ENCODE data around the gene MFN1.

MFN1 gene

DNA sequence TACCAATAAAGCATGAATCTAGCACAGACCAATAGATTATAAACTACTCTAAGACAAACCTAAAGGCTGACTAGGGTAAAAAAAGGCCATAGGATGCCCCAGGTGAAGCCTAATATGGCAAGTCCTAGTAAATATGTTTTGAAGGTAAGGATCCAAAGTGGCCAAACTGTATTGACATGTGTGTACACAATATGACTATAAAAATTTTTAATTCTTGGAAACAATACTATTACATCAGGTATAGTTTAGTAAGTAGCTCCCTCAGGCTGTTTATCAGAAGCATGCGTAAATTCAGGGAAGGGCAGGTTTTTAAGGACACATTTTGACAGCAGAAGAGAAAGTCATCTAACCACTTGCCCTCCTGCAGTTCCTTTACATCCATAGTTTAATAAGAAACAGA lies 84.9 kb downstream of the MFN1 start:
- no peak for DNase-seq

DNA sequence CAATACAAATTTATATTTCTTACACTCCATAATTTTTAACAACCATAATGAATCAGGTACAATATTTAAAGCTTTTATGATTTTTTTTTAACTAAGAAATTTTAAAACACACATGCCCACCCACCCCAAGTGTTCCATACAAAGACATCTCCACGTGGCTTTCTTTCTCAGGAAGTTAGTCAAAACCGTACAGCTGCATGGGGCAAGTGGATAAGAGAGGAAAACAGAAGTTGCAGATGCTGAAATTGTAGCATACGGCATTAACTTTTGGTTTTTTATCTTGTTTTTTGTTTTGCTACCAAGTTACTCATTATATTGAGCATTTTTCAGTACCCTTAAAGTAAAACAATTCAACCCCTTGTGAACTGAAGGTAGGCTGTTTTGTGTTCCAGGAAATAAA lies 89.0 kb downstream of the MFN1 start:
- DNase-seq, result no peak

DNA sequence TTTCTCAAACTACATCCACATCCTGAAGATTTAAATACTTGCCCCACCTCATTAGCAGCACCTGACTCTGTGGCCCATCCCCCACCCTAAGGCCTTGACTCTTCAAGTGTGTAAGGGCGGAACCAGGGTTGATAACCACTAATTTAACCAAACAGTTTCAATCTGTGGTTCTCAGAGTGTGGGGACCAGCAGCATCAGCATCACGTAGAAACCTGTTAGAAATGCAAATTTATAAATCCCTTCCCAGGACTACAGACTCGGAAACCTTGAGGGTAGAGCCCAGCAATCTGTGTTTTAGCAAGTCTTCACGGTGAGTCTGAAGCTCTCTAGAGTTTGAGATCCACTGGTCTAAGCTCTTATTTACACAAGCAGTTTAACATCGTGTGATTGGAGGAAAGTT lies 91.3 kb downstream of the MFN1 start:
- DNase-seq, result no peak
